HG02763 (cell line): ENCODE results near the gene HS2ST1.
"Not testable (repeated sequence)": the region's sequence is repeated elsewhere in the genome, so short reads cannot be mapped to it uniquely, and the experiment has no call there.

Experiments used
- ATAC-seq: cut with Tn5 transposase; IDR thresholded peaks from one replicate; pipeline ENCODE4 v1.9.1; 2021; ENCODE audit warnings: mild to moderate bottlenecking, moderate library complexity; ENCODE audit not compliant: unreplicated experiment

The HS2ST1 gene

GRCh38 chr1:87056974-87057373 lies 142.5 kb downstream of the HS2ST1 start:
- ATAC-seq = no peak

GRCh38 chr1:87058343-87058649 lies 143.9 kb downstream of the HS2ST1 start:
- no peak for ATAC-seq

- peak; percentile 44 for ATAC-seq
Measured at GRCh38 chr1:87061742-87062156, 147.3 kb downstream of the HS2ST1 start.

DNA sequence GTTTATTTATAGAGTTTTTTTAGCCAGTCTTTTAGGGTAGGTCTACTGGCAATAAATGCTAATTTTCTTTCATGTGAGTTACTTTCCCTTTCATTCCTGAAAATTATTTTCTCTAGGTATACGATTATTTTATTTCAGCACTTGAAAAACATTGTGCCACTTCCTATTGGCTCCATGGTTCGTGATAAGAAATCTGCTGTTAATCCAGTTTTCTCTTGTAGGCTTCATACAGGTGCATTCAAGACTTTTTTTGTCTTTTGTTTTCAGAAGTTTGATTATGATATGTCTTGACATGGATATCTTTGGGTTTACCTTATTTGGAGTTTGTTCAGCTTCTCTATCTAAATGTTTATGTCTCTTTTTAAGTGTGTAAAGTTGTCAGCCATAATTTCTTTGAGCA lies 148.3 kb downstream of the HS2ST1 start:
- ATAC-seq = no peak

DNA sequence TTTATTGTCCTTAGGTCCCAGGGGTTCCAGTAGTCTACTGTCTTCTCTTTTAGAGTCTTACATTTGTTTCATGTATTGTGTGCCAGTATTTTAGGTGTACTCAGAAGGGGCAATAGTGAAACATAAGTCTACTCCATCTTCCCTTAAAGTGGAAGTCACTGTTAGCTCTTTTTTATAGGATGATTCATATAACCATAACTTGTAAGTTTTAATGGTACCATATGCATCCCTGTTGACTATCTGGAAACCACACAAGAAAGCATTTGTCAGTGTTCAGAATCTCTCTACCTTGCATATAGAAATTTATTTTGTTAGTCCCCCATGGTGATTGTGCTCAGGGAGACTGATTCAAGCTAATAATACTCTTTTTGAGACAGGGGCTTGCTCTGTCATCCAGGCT lies 149.9 kb downstream of the HS2ST1 start:
- ATAC-seq = no peak

DNA sequence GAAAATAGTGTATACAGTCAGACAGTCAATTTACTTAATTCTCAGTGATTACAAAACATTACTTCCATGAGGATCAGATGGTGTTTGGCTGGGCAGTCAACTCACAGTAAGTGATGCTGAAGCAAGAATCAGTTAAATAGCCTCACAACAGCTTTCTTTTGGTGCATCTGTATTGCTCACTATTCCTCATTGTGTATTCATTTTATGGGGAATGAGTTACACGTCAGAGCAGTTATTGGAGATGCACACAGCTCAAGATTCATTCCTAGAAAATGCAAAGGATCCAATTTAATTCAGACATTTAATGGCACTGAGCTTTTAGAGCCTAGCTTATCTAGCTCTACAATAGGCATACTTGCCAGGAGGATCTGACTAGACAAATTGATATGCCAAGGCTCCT lies 150.6 kb downstream of the HS2ST1 start:
- ATAC-seq = no peak

DNA sequence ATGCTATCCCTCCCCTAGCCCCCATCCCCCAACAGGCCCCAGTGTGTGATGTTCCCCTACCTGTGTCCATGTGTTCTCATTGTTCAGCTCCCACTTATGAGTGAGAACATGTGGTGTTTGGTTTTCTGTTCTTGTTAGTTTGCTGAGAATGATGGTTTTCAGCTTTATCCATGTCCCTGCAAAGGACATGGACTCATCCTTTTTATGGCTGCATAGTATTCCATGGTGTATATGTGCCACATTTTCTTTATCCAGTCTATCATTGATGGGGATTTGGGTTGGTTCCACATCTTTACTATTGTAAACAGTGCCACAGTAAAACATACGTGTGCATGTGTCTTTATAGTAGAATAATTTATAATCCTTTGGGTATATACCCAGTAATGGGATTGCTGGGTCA lies 152.3 kb downstream of the HS2ST1 start:
- ATAC-seq = not testable (repeated sequence)

DNA sequence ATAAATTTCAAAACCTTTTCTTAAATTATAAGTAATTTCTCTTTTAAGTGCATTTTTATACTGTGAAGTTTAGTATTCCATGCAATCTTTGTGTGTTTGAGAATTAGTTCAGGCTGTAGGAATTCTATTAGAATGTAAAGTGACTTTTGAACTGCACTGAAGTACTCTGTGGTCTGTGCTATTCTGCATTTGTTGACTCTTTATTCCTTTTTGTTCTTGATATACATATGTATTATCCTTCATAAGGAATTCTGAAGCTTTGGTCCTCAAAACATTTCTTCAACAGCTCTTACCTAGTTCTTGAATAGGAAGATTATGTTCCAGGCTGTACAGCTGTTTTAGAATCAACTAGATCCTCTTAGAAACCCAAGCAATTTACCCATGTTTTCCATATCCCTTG lies 158.0 kb downstream of the HS2ST1 start:
- no peak for ATAC-seq

DNA sequence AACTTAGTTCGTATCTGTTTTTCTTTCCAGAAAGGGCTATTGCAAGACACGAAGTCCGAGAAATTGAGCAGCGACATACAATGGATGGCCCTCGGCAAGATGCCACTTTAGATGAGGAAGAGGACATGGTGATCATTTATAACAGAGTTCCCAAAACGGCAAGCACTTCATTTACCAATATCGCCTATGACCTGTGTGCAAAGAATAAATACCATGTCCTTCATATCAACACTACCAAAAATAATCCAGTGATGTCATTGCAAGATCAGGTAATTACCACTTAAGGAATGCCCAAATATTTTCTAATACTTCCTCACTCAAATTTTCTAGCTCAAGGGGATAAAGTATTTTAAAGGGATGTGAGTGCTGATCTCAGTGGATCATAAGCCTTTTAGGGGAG lies 158.5 kb downstream of the HS2ST1 start:
- ATAC-seq = no peak

DNA sequence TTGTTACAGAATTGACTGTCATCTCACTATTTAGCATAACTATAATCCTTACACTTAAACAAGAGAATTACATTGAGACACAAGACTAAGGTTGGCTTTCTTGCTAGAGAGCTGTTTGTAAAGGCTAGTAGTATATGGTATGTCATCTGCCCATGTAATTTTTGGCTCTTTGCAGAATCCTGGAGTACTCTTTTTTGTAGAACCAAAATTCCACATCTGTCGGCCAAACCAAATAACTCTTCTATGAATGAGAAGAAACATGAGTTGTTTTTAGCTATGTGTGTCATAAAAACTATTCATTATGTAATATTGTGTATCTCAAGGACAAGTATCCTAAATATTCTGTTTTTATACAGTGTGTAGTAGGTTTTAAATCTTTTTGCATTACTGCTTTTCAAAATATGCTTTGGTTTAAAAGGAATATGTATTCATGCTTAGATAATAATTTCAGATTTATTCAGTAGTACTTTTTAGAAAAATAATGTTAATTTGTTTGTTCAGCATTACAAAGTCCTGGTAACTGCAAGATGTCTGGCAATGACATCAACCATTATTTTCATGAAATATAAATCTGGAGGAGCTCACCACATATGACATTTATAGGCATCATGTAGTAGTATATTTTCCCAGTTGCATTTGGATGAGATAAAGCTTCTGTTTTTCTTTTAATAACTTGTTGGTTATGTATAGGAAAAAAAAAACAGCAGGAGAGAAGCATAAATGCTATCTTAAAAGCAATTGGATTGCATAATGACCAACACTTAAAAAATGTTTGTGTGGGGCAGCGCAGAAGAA lies 159.8 kb downstream of the HS2ST1 start:
- no peak for ATAC-seq

DNA sequence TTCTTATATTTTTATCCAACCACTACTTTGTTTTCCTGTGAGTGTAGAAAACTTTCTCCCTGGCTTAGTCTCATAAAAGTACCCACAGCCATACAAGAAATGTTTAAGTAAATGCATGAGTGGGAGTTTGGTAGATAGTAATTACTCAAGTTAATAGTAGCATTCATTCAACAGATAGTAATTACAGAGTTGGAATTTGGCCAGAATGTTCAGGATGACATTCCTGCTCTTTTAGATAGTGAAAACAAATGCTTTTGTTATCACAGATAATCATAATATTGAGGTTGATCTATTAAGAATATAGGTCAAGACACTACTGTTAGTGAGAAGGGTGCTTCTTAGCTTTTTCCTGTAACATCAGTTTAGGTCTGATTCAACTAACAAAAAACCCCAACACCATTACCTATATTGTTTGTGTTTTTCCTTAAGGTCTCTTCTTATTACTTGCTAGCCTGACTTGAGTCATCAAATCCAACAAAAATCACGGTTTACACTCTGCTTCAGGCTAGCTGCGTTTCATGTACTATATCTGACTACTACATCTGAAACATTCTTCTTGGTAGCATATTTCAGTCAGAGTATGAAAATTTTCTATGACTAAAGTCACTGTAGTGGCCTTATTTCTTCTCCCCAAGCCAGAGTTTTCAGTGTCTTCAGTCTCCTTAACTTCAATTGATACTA lies 163.7 kb downstream of the HS2ST1 start:
- no peak for ATAC-seq

- no peak for ATAC-seq
Measured at GRCh38 chr1:87084244-87084836, 169.9 kb downstream of the HS2ST1 start.

DNA sequence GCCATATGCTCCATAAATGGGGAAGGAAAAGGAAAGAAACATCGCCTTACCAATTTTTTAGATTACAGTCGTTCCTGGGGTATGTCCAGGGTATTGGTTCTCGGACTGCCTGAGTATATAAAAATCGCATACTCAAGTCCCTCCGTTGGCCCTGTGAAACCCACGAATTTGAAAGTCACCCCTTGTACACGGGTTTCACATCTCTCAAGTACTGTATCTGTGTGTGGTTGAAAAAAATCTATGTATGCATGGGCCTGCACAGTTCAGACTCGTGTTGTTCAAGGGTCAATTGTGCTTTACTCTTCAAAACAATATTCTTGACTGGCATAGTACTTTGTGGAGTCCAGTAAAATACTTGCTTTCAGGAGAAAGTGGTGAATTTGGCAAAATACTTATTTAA lies 171.7 kb downstream of the HS2ST1 start:
- ATAC-seq = no peak

GRCh38 chr1:87089070-87089736 lies 174.8 kb downstream of the HS2ST1 start:
- no peak for ATAC-seq

GRCh38 chr1:87089823-87090222 lies 175.4 kb downstream of the HS2ST1 start:
- no peak for ATAC-seq

DNA sequence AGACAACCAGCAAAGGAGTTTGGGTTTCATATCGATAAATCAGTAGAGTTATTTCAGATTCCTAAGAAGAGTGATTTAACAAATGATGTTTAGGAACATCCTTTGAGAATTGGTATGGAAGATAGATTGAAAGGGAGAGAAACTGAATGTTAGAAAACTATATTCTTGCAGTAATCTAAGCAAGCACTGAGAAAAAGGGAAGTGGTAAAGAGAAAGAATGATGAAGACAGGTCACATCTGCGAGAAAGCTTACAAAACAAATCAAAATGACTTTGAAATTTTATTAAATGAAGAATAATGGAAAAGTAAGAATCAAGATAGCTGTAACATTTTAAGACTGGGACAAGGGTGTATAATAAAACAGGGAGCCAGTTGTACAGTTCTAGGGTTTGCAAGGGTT lies 177.0 kb downstream of the HS2ST1 start:
- ATAC-seq = no peak

DNA sequence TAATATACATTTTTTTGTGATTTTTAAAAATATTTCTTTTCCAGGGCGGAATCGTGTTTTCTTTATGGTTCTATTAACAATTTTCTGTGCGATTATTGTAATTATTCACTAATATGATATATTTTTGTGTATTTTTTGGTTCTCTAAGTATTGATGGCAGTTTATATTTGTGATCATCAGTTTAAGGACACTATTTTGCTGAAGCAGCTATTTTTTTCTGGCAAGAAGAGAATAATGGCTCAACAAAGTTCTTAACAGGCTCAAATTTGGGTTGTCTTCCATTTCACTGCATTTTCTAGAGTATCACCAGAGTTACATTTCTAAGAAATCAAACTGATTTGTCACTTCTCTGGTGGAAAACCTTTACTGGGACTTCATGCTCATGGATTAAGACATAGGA lies 178.4 kb downstream of the HS2ST1 start:
- no peak for ATAC-seq

DNA sequence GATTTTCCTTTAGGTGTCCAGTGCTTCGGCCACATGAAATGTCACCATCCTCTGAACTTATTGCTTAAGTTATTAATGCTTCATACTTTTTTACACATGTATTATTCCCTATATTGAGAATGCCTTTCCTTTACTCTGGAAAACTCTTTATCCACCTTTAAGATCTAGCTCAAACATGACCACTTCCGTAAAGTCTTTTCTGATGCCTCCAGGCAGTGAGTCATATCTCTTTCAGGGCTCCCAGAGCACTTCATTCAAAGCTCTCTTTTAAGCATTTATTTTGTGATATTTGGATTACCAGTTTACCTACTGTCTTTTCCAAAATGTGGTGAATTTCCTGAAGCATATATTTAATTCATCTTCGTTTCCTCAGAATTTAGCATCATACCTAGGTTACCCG lies 178.9 kb downstream of the HS2ST1 start:
- ATAC-seq = no peak

- ATAC-seq = no peak
Measured at GRCh38 chr1:87094238-87094637, 179.8 kb downstream of the HS2ST1 start.

DNA sequence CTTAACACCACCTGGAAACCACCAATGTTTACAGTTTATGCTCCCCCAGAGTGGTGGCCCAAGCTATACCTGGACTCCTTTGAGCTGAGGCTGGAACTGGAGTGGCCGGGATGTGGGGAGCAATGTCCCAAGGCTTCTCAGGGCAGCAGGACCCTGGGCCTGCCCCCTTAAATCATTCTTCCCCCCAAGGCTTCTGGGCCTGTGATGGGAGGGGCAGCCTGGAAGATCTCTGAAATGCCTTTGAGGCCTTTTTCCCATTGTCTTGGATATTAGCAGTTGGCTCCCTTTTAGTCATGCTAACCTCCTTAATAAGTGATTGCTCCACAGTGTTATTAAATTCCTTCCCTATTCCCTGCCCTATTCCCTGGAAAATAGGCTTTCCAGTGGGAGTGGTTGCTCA lies 185.8 kb downstream of the HS2ST1 start:
- no peak for ATAC-seq

- ATAC-seq = no peak
Measured at GRCh38 chr1:87103074-87103473, 188.6 kb downstream of the HS2ST1 start.

GRCh38 chr1:87104140-87104539 lies 189.7 kb downstream of the HS2ST1 start:
- ATAC-seq = no peak
